ENCODE results near the gene SLC25A29.
"Not testable (repeated sequence)": the region's sequence is repeated elsewhere in the genome, so short reads cannot be mapped to it uniquely, and the experiment has no call there.

The SLC25A29 gene

DNA sequence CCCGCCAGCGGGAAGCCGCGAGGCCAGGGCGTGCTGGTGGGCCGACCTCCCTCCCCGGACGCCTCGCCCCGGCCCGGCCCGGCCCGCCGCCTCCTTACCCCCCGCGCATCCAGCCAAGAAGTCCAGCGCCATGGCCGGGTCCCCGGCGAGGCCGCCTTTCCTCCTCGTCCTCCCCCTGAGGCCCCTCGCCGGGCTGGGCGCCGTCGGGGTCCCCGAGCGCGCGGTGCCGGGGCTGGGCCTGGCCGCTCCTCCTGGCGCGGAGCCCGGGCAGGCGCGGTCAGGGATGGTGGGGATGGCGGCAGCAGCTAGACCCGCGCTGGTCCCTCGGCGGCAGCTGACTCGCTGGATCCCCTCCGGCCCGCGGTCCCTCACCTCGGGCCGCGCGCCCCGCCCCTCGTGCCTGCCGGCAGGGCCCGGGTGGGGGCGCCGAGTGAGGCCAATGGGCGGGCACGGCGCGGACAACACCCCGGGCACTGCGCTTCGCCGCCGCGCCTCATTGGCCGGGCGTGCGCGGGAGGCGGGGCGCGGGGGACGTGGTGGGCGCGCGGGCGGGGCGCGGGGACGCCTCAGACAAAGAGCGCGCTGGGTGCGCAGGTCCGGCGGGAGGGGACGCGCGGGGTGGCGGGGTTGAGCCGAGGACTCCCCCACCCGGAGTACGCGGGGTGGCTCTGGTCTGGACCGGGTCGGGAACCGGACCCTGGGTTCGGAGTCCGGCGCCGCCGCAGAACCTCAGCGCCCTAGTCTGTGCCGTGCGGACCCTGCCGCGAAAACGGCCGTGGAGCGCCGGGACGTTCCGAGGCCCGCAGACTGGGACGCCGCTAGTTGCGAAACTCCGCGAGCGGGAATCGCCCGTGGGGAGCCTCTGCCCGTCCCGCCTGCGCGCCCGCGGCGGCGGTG, at the start of gene SLC25A29:
Gene SLC25A29, minus strand, starts transcription at position 344 of the 897 bp plus-strand sequence. Its CDS starts 212 bp downstream, at position 132.
- DNase-seq (ENCODE audit: low read depth) = peak; percentile 53

DNA sequence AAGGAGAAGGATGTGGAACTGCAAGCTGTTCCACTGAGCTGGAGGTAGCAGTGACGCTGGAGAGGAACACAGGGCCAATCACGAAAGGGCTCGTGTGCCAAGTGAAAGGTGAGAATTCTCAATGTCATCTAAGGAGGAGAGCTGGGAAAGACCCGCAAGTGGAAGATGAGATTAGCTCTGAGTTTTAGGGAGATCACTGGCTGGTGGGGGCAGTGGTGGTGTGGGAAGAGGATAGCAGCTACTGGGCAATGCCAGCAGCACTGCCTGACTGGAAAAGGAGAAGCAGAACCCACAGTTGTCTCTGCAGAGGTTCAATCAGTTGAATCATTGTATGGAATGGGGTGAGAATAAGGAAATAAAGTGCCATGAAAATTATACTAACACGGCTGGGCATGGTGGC, 44.7 kb upstream of the SLC25A29 start:
- DNase-seq (ENCODE audit: low read depth) = no peak

DNA sequence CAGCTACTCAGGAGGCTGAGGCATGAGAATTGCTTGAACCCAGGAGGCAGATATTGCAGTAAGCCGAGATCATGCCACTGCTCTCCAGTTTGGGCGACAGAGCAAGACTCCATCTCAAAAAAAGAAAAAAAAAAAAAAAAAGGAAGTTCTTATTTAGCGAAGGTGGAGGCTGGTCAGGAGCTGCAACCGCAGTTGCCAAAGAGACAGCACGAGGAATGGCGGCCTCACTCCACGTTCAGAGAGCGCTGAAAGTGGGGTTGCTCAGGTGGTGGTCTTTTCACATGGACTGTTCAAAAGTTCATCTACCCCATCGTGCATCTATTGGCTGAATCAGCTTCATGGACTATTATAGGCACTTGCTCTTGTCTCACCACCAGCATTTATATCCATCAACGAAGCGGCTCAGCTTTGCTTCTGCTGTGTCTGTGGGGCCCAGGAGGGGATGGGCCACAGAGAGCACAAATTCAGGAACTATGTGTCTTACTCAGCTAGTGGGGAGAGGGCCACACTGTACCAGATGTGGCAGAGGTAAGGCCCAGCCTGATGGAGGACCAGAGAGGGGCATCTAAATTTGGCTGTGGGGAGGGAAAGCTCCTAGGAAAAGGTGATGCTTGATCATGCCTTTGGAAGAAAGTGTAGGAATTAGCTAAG, 44.2 kb upstream of the SLC25A29 start:
- DNase-seq (ENCODE audit: low read depth) = no peak

DNA sequence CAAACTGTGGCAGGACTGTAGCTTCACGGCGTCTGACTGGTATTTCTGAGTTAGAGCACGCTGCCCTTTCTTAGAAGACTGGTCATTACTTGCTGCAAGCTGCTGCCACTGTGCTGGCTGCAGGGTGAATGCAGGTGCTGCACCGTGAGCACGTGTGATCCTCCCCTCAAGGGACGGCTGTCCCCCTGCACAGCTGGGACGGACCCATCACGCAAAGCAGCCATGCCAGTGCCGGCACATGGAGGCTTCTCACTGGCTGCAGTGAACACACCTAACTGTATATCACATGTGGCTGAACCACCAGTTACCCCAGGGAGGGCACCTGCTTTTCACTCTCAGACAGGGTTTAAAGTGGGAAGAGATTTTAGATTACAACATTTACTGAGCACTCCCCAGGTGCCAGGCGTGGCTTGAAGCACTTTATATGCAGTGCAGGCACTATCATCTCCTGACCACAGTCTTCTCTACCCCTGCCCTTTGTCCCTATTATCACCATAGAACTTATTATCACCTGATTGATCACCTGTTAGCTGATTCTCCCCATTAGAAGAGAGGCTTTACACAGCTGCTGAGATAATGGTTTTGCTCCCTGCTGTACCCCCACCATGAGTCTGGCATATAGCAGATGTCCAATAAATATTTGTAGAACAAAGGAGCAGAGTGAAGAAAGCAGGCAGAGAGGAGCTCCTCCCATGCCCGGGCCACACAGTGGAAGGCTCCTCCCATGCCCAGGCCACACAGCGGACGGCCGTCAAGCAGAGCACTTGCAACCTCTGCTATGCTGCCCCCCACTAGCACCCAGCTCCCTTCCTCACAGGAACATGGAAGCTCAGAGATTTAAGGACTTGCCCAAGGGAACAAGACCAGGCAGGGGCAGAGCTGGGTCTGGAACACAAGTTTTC, 42.8 kb upstream of the SLC25A29 start:
- DNase-seq (ENCODE audit: low read depth) = no peak

- DNase-seq (ENCODE audit: low read depth) = no peak
Measured at GRCh38 chr14:100348253-100348729, 42.0 kb upstream of the SLC25A29 start.

GRCh38 chr14:100346306-100347091, 40.3 kb upstream of the SLC25A29 start:
- DNase-seq (ENCODE audit: low read depth) = no peak

DNA sequence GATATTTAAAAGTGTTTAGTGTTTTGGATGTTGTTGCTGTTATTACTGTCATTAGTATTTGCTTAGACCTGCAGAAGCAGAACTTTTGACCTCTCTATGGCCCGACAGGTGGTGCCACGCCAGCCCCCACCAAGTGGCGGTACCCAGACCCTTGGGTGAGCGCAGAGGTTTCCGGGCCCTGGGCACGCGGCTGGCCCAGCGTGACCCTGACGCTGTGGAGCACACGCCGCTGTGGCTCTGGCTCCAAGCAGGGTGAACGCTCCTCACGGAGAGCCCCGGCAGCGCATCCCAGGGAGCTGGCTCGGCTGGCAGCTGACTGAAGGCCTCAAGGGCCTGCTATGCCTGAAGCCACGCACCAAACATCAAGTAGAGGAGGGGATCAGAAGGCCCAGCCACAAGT, 39.5 kb upstream of the SLC25A29 start:
- no peak for DNase-seq (ENCODE audit: low read depth)

DNA sequence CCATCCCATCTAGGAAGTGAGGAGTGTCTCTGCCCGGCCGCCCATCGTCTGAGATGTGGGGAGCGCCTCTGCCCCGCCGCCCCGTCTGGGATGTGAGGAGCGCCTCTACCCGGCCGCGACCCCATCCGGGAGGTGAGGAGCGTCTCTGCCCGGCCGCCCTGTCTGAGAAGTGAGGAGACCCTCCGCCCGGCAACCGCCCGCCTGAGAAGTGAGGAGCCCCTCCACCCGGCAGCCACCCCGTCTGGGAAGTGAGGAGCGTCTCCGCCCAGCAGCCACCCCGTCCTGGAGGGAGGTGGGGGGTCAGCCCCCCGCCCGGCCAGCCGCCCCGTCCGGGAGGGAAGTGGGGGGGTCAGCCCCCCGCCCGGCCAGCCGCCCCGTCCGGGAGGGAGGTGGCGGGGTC, 38.4 kb upstream of the SLC25A29 start:
- not testable (repeated sequence) for DNase-seq (ENCODE audit: low read depth)

- not testable (repeated sequence) for DNase-seq (ENCODE audit: low read depth)
Measured at GRCh38 chr14:100342826-100343225, 36.6 kb upstream of the SLC25A29 start.

DNA sequence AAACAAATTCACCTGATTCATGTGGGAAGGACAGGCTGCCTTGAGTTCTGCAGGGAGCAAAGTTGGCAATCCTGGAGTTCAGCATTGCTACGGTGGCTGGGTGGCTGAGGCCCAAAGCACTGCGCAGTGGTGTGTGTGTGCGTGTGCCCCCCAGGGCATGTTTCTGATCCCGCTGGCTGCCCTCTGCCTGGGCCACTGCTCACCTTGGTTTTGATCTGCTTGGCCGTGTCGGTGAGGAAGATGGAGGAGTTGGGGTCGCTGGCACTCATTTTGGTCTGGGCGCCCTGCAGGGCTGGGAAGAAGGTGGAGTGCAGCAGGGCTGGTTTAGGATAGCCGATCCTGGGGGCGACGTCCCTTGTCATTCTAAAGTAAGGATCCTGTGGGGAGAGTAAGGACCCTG, 36.0 kb upstream of the SLC25A29 start:
- DNase-seq (ENCODE audit: low read depth) = no peak

DNA sequence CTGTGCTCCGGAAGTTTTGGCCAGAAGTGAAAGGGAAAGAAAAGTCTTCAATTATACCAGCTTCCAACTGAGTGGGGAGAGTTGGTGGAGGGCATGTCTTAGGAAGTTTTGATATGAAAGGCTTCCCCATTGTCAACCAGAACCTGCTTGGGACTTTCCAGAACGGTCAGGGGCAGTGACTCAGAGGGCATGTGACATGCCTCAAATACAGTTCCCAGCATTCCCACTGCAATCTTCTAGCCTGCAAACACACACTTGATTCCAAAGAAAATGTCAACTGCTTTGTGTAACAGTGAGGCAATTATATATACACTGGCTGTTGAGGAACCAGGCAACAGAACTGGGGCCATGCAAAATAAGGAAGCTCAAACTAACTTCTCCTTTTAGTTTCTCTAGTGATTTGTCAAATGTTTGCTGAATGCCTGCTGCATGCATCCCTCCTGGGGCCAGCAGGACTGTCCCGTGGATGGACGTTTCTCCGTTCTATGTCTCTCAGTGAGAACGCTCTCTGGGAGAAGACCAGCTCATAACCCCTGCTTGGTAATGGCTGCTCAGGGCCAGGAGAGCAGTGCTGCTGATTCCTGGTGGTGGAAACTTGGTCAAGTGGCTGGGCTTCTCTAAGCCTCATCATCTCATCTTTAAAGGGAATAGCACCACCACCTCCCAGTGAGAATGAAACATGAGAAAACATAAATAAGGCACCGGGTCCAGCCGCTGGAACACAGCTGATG, 35.2 kb upstream of the SLC25A29 start:
- DNase-seq (ENCODE audit: low read depth) = no peak

GRCh38 chr14:100340423-100340813, 34.2 kb upstream of the SLC25A29 start:
- DNase-seq (ENCODE audit: low read depth) = no peak

DNA sequence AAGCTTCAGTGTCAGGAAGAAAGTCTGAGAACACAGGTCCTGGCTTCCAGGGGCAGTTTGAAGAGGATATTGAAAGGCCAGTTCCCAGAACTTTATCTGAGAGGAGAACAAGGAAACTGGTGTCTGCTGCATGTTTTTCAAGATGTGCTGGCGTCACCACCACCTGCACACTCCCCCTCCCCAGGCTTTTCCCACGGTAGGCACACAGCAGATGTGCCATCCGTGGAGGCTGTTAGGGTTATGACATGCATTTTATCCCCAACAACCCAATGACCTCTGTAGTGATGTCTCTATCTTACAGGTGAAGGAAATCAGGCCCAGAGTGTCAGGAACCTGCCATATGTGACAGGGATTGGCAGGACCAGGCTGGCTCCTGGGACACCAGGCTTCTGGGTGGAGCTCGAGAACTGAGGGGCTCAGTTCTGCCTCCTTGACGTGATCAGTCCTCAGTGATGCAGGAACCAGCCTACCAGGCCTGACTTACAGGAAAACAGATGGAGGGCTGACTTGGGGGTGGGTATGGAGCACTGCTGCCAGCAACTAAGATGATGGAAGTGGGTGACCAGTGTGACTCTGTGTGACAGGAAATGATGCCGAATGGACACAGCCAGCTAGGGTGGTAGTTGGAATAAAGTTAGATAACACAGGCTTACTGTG, 33.6 kb upstream of the SLC25A29 start:
- DNase-seq (ENCODE audit: low read depth) = no peak

GRCh38 chr14:100336618-100337530, 30.6 kb upstream of the SLC25A29 start:
- DNase-seq (ENCODE audit: low read depth) = no peak

DNA sequence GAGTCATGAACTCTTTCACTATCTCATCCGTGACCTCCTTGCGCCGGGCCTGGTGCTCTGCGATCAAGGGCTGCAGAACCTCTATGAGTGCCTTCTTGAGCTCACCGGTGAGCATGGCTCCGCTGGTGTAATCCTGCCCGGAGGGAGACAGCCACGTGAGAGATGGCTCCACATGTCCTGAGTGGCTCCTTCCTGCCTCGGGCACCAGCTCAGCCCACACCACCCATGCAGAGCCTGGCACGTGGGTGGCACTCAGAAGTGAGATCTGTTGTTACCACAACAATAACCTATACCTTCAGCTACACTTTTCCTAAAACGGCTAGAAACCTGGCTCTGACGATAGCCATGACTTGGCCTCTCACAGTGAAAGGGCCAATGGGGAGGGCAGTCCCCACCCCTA, 28.7 kb upstream of the SLC25A29 start:
- DNase-seq (ENCODE audit: low read depth) = no peak

- DNase-seq (ENCODE audit: low read depth) = no peak
Measured at GRCh38 chr14:100333827-100334226, 27.6 kb upstream of the SLC25A29 start.

GRCh38 chr14:100333311-100333710, 27.1 kb upstream of the SLC25A29 start:
- no peak for DNase-seq (ENCODE audit: low read depth)

DNA sequence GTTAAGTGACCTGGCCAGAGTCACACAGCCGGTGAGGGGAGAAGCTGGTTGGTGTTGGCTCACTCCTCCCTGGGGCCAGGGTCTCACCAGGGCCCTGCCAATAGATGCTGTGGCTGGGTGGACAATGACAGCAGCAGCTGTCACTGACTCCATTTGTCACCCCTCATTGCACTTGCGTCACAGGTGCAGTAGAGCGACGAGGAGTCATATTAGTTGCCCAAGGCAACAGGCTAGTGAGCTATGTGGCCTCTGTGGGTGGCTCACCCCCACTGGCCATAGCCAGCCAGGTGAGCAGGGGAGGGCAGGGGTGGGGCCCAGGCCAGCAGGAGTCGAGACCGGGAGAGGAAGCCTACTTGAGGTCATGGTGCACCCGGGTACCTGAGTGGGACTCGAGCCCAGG, 26.6 kb upstream of the SLC25A29 start:
- no peak for DNase-seq (ENCODE audit: low read depth)

DNA sequence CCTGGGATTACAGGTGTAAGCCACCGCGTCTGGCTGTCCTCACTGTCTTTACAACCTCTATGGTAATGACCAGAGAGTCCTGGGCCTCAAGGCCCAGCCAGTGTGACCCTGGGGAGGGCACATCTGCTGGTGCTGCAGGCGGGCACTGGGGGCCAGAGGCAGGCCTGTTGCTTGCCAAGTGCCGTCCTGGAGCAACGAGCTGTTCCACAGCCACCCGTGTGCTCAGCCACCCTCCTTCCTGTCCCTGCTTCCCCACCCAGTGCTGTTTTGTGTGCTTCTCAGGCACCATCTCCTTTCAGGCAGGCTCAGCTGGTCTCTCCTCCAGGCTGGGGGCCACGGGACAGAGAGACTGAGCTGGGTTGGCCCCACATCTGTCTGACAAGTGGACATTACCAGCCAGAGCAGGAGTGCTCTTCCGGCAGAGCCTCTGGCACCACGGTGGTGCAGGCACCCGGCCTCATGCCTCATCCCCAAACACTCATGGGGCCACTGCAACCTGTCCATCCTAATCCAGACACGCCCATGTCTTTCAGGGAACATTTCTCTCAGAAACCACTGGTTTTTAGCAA, 25.9 kb upstream of the SLC25A29 start:
- no peak for DNase-seq (ENCODE audit: low read depth)

All from stimulated activated CD8-positive, alpha-beta memory T cell treated with anti-CD3 and anti-CD28 coated beads, Interleukin-12 subunit alpha, Interleukin-12 subunit beta, amount 100 ng/mL, for 1 hour (primary cell).